GM18873 (cell line): ENCODE results near the gene UTF1.

Experiments used
- ATAC-seq: cut with Tn5 transposase; IDR thresholded peaks from one replicate; pipeline ENCODE4 v1.9.1; 2021; ENCODE audit warnings: mild to moderate bottlenecking, moderate library complexity, moderate number of reproducible peaks; ENCODE audit not compliant: unreplicated experiment, low FRiP score

UTF1 gene

GRCh38 chr10:133274751-133275683, 45.0 kb downstream of the UTF1 start:
- peak; percentile 48 for ATAC-seq

GRCh38 chr10:133275684-133276092, 45.7 kb downstream of the UTF1 start:
- peak; percentile 37 for ATAC-seq

- no peak for ATAC-seq
Measured at GRCh38 chr10:133276100-133276434, 46.0 kb downstream of the UTF1 start.

GRCh38 chr10:133276435-133277201, 46.6 kb downstream of the UTF1 start, which contains the start of gene ADAM8:
Gene ADAM8 (minus strand): TSS chr10:133276868. CDS start chr10:133276817, 51 bp downstream.
- ATAC-seq = no peak

GRCh38 chr10:133277277-133277992, 47.4 kb downstream of the UTF1 start:
- ATAC-seq = no peak

GRCh38 chr10:133277993-133278576, 48.1 kb downstream of the UTF1 start:
- no peak for ATAC-seq

GRCh38 chr10:133278577-133279265, 48.7 kb downstream of the UTF1 start:
- peak; percentile 36 for ATAC-seq

- no peak for ATAC-seq
Measured at GRCh38 chr10:133279326-133280226, 49.6 kb downstream of the UTF1 start.

- ATAC-seq = no peak
Measured at GRCh38 chr10:133280391-133281059, 50.5 kb downstream of the UTF1 start.

- ATAC-seq = no peak
Measured at GRCh38 chr10:133281084-133281483, 51.1 kb downstream of the UTF1 start.
